HG03457 (cell line): ENCODE measurements around the gene ZNF213.
A peak's percentile ranks its signal among the peaks of the same experiment; 100 is the strongest.

Experiments
- ATAC-seq: cut with Tn5 transposase; IDR thresholded peaks from one replicate; pipeline ENCODE4 v1.9.1; 2021; ENCODE audit warnings: moderate number of reproducible peaks; ENCODE audit not compliant: unreplicated experiment

ZNF213 gene, protein sequence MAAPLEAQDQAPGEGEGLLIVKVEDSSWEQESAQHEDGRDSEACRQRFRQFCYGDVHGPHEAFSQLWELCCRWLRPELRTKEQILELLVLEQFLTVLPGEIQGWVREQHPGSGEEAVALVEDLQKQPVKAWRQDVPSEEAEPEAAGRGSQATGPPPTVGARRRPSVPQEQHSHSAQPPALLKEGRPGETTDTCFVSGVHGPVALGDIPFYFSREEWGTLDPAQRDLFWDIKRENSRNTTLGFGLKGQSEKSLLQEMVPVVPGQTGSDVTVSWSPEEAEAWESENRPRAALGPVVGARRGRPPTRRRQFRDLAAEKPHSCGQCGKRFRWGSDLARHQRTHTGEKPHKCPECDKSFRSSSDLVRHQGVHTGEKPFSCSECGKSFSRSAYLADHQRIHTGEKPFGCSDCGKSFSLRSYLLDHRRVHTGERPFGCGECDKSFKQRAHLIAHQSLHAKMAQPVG

GRCh38 chr16:3134338-3135125, at the start of gene ZNF213:
Gene ZNF213, plus strand, starts transcription at chr16:3135029. Its CDS starts 2,252 bp downstream, at chr16:3137281.
- ATAC-seq = peak; percentile 79

DNA sequence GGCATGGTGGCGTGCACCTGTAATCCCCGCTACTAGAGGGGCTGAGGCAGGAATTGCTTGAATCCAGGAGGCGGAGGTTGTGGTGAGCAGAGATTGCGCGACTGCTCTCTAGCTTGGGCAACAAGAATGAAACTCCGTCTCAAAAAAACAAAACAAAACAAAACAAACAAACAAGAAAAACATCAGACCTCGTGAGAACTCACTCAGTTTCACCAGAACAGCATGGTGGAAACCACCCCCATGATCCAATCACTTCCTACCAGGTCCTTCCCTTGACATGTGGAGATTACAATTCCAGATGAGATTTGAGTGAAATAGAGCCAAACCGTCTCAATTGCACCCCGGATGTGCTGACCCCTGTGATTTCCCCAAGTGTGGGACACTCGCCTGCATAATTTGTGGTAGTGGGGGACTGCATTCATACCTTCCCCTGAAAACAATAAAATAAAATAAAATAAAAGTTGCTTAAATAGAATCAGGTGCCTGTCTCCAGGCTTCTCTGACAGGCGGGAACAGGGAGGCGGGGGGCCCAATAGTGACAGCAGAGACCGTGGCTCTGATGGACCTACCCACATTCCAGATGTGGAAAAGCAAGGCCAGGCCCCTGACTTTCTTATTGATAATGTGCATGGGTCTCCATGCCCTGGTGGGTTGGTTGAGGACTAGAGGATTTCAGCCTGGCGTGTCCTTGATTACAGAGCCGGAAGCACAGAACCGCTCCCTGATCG, 48.8 kb upstream of the ZNF213 start:
- ATAC-seq = no peak

DNA sequence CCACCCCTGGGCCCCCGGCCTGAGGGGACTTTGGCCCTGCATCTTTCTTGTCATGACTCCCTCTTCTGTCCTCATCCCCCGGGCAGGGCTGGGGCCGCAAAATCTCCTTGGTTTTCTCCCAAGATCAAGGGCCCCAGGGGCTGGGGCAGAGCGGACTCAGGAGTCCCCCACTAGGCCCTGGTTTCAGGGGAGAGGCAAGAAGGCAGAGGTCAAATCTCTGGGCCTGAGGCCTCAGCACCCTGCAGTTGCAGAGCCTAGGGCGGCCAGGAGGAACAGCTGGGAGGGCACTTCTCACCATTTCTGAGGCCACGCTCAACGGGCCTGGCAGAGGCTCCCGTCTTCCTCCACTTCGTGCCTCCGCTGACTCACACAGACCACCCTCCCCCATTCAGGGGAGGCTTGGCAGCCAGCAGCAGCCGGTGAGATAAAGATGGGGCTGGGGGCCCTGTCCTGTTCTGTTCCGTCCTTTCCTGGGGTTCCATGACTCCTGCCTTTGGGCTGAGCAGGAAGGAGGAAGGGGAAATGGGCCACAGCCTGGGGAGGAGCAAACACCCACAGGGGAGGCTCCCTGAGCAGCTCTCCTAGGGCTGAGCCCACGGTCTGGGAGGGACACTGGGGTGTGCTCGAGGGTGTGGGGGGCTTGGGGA, 48.1 kb upstream of the ZNF213 start:
- no peak for ATAC-seq

DNA sequence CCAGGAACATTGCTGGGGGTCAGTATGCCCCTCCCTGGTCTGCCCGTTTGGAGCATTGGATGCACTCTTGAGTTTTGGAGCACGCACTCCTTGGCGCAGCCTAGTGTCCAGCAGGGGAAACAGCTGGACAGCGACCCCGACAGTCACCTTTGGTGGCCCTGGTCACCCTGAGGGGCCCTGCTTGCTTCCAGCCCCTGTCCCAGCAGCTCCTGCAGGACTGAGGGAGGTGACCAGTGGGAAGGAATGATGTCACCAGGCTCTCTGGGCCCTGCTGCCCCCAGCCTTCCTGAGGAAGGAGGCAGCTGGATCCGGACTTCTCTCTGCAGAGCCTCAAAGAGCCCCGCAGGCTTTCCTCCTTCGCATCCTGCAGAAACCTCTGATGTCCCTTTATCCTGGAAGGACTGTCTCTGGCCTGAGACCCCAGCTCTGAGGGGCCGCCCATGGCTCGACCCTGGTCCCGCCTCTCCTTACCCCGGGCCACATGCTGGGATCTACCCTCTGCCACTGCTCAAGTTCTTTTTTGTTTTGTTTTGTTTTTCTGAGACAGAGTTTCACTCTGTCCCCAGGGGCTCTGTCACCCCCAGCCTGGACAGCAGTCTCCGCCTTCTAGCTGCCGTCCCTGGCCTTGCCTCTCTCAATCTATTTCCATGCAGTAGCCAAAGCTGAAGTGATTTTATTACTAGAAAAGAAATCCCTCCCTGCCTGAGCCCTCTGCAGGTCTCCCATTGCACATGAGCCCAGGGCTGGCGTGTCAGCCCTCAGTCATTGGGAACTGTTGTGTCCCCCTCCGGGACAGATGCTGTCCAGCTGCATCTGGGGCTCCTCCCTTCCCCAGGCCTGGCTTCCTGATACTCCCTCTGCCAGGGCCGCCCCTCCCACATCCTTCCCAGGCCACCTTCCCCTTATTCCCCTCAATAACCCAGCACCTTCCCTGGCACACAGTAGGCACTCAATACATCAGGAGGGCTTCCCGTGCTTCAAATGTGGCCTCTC, 47.3 kb upstream of the ZNF213 start:
- ATAC-seq = no peak

DNA sequence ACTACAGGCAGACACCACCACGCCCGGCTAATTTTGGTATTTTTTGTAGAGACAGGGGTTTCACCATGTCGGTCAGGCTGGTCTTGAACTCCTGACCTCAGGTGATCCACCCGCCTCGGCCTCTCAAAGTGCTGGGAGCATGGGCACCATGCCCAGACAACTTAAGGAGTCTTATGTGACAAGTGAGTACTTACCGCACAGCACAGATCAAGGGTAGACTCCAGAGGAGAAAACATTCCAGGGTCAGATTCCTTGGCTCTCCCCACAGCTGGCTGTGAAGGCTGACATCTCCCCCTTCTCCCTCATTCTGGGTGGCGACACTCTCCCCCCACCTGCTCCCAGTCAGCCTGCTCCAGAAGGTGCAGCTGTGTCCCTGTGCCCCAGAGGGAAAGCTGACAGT, 46.4 kb upstream of the ZNF213 start:
- ATAC-seq = no peak

- no peak for ATAC-seq
Measured at GRCh38 chr16:3088925-3089716, 45.7 kb upstream of the ZNF213 start.

GRCh38 chr16:3089717-3090592, 44.9 kb upstream of the ZNF213 start:
- ATAC-seq = no peak

DNA sequence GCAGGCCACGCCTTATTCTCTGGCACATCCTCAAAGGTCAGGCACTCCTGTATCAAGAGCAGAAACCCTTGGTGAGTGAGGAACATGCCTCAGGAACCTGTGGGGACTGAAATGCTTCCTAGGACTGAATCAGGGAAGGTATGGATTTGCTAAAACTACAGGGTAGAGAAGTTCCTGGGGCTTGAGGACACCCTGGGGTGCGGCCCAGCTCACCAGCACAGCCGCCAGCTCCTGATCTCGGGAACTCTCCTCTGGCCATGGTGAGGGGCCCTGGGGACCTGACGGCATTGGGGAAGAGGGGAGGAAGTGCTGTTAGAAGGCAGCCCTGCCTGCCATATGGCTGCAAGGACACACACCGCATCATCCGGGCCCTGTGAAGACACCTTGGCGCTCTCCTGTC, 43.3 kb upstream of the ZNF213 start:
- ATAC-seq = no peak

GRCh38 chr16:3092501-3092941, 42.3 kb upstream of the ZNF213 start:
- ATAC-seq = no peak

GRCh38 chr16:3094289-3095027, 40.4 kb upstream of the ZNF213 start:
- no peak for ATAC-seq

- ATAC-seq = no peak
Measured at GRCh38 chr16:3095869-3096268, 39.0 kb upstream of the ZNF213 start.

GRCh38 chr16:3096362-3096761, 38.5 kb upstream of the ZNF213 start:
- no peak for ATAC-seq

DNA sequence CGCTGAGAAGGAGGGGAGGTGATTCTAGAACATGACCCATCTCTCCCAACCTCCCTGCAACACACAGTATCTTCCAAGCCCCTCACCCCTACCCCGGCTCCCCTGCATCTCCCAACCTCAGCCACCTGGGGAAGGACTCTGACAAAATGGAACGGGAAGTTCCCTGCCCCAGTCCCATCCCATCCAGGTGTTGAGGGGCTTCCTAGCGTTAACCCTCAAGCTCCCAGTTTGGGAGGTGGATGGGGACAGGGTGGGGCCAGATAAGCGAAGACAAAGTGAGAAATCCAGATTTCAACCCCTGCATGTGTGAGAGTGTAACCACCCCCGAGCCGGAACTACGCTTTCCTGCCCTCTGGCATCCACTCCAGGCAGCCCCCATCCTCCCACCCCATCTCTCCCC, 37.6 kb upstream of the ZNF213 start:
- no peak for ATAC-seq

DNA sequence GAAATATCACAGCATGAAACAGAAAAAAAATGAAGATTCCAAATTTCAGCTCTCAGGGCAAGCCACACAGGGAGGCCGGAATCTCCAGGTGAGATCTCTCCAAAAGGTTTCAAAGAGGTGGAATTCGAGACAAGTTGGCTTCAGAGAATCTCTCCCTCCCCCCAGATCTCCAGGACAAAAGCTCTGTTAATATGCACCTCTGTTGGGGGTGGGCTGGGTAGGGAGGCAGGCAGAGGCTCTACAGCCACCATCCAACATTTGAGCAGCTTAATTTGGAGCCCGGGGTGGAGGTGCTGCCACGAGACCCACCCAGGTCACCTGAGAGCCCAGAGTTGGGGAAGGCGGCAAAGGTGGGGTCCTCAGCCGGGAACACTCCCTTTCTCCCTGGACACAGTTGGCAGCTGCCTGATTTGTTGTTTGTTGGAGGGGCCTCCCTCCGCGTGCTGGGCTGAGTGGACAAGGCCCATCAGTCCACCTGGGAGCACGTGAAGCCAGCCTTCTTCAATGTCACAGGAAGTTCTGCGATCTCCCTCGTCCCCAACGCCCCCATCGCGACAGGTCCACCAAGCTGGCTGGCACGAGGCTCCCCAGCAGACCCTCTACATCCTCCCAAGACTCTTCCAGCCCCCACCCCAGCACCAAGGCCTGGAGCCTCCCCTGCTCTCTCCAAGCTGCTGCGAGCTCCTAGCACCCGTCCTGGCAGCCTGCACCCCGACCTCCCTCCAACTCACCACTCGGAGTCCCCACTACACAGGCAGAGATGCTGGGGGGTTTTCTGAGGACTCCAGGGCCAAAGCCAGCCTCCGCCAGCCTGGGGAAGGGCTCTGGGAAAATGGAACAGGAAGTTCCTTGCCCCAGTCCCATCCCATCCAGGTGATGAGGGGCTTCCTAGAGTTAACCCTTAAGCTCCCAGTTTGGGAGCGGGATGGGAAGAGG, 36.1 kb upstream of the ZNF213 start, which contains the start of gene ZSCAN10:
TSS of gene ZSCAN10 (minus strand) at position 836 of the 936 bp plus-strand sequence. CDS start 6,357 bp downstream, outside the sequence.
- no peak for ATAC-seq

DNA sequence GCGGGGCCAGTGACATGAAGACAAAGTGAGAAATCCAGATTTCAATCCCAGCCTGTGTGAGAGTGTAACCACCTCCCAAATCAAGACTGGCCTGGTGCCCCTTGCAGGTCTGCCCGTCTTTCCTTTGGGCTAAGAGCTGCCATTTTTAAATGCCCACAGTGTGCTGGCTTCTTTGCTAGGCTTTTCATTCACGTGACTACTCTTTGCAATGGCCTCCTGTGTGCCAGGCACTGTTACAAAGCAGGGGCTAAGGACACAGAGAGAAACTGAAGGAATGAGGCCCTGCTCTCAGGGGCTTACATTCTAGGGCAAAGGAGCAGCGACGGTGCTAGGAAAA, 35.5 kb upstream of the ZNF213 start:
- ATAC-seq = no peak
